ENCODE data around the gene PPP2R2C. TPM values are rescaled to one million over a fixed set of nuclear protein-coding genes. Genes with fewer than 3 reads are reported as not detected.

Gene PPP2R2C
- total and polyA plus RNA-seq, 5 experiments from 2014 or later: not detected

GRCh38 chr4:6381571-6382123 lies 90.8 kb downstream of the PPP2R2C start:
- H3K36me3 Mint-ChIP-seq: no peaks in the 10 kb centered on the region
- H3K4me3 Mint-ChIP-seq: no peak overlapping the region
- H3K9me3 Mint-ChIP-seq: no peaks in the 10 kb centered on the region
- no peak for DNase-seq
- no peak for ATAC-seq
- H3K4me1 Mint-ChIP-seq: peaks cover 0 to 2% (median 0%) of the 10 kb centered on the region in 4 donors
- peaks cover 8 to 69% (median 27%) of the 10 kb centered on the region in 5 donors for H3K27me3 Mint-ChIP-seq
- POLR2A ChIA-PET: no interaction called here
- H3K27ac Mint-ChIP-seq: no peak overlapping the region

DNA sequence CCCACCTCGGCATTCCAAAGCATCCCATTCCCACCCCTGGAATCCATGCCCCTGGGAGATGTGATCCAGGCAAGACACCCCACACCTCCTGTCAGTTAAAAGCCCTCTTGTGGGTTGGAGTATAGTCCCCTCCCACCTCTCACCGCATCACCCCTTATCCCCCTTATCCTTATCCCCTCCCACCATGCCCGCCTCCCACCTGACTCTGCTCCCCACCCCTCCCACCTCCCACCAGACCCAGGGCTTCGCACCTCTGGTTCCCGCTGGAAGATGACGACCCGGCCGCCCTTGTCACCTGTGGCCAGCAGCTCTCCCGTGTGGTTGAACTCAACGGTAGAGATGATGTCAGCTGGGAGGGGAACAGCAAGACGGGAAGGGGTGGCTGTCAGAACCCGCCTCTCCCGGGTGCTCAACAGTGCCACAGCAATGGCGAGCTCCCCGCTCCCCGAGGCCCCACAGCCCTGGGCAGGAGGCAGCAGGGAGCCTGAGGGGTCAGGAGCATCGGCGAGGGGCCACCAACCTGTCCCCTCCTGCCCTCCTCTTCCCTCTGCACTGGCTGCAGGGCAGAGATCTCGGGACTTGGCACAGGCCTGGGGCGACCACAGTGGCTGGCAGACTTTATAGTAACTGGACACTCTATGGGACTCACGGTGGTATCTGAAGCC lies 91.5 kb downstream of the PPP2R2C start:
- Mint-ChIP-seq H3K36me3 (no peaks in the 10 kb centered on the region), H3K4me1 (peaks cover 0 to 2% (median 0%) of the 10 kb centered on the region in 4 donors), H3K9me3 (no peaks in the 10 kb centered on the region), H3K27me3 (peaks cover 7 to 73% (median 29%) of the 10 kb centered on the region in 5 donors), H3K4me3 (no peak overlapping the region), H3K27ac (no peak overlapping the region)
- POLR2A ChIA-PET: no interaction called here
- no peak for ATAC-seq
- DNase-seq: no peak

DNA sequence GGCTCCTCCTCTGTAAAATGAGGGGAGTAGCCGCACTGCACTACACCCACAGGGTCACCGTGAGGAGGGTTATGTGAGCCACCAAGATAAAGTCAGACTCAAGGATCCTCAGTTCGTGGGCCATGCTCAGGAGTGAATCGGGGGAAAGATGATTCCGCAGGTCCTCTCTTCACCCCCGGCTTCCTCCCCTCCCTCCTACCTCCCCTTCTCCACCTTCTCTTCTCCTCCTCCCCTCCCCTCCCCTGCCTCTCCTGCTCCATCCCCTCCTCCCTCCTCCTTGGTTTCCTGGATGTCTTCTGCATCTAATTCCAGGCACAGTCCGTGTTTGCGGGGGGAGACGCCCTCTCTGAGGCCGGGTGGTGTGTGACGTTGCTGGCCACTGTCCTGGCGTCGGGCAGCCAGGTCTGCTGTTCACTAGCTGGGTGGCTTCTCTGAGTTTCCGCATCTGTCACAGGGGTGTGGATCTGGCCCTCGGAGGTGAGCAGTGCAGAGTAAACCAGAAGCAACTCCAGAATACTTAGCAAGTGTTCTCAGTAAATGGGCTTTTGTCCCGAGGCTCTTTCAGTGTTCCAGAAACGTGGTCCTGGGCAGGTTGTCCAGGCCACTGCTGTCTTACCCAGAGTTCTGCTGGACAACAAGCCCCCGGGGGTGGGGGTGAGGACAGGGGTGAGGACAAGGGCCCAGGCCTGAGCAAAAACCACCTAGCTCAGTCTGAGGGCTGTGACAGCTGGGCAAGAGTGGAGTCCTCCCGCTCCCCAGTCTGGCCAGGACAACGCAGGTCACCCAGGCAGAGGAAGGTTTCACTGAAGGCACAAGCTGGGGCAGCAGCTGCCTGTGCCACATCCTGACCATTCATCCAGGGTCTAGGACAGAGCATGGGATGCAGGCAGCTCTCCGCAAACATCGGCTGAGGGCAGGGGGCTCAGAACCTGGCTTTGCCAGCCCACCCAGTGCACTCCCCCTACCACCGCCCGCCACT lies 92.4 kb downstream of the PPP2R2C start:
- Mint-ChIP-seq H3K4me3 (no peak overlapping the region), H3K4me1 (peaks cover 0 to 2% (median 0%) of the 10 kb centered on the region in 4 donors)
- POLR2A ChIA-PET: no interaction called here

DNA sequence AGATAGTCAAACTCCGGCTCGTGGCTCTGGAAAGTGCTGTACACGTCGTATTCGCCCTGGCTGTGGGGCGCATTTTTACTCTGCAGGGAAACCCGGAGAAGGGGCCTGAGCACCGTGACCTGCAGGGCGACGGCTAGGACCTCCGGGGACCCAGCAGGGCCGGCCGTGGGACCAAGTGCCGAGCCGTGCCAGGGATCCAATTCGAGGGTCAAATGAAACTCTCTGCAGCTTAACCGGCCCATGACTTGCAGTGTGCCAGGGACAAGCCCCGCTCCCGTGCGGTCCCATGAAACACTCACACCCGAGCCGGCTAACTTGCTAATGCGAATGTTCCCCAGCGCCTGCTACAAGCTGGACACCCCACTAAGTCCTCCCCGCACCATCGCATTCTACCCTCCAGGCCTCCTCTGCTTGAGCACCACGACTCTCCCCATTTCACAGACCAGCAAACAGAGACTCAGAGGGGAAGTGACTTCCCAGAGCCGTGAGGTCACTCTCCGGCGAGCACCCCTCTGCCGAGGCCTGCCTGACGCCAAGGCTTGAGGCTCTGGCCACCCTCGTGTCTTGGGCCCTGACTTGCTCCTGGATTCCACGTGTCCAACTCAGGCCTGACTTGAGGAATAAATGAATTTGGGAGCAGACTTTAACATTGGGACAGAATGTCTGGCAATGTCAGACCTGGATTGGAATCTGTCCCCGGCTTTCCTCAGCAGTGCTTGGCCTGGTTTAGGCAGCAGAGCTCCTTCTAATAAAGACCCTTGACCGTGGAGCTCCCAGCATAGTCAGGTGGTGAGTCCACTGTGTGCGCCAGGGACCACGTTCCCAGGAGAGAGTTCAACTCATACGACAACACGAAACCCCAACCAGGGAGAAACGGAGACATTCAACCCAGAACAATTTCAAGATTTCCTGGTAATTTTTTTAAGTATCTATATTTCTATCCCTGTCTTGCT lies 93.6 kb downstream of the PPP2R2C start:
- H3K4me3 Mint-ChIP-seq: no peak overlapping the region
- ATAC-seq (no peak), DNase-seq (no peak)
- POLR2A ChIA-PET: no interaction called here
- peaks cover 0 to 2% (median 0%) of the 10 kb centered on the region in 4 donors for H3K4me1 Mint-ChIP-seq
- no peaks in the 10 kb centered on the region for H3K9me3 Mint-ChIP-seq
- H3K27me3 Mint-ChIP-seq: peaks cover 2 to 59% (median 24%) of the 10 kb centered on the region in 5 donors
- H3K27ac Mint-ChIP-seq: no peak overlapping the region
- H3K36me3 Mint-ChIP-seq: no peaks in the 10 kb centered on the region

More for the DNA sequence above, 92.4 kb downstream of the PPP2R2C start:
- Mint-ChIP-seq H3K9me3 (no peaks in the 10 kb centered on the region), H3K36me3 (no peaks in the 10 kb centered on the region), H3K27ac (peak overlapping the region in 1 of 10 donors; percentile 59), H3K27me3 (peaks cover 6 to 72% (median 29%) of the 10 kb centered on the region in 5 donors)
- no peak for DNase-seq
- no peak for ATAC-seq

GRCh38 chr4:6377626-6378492 lies 94.6 kb downstream of the PPP2R2C start:
- Mint-ChIP-seq H3K9me3 (no peaks in the 10 kb centered on the region), H3K4me3 (no peak overlapping the region), H3K27ac (no peak overlapping the region), H3K27me3 (peaks cover 2 to 50% (median 17%) of the 10 kb centered on the region in 5 donors), H3K4me1 (peaks cover 0 to 2% (median 0%) of the 10 kb centered on the region in 4 donors), H3K36me3 (no peaks in the 10 kb centered on the region)
- POLR2A ChIA-PET: no interaction called here
- ATAC-seq (no peak), DNase-seq (no peak)

DNA sequence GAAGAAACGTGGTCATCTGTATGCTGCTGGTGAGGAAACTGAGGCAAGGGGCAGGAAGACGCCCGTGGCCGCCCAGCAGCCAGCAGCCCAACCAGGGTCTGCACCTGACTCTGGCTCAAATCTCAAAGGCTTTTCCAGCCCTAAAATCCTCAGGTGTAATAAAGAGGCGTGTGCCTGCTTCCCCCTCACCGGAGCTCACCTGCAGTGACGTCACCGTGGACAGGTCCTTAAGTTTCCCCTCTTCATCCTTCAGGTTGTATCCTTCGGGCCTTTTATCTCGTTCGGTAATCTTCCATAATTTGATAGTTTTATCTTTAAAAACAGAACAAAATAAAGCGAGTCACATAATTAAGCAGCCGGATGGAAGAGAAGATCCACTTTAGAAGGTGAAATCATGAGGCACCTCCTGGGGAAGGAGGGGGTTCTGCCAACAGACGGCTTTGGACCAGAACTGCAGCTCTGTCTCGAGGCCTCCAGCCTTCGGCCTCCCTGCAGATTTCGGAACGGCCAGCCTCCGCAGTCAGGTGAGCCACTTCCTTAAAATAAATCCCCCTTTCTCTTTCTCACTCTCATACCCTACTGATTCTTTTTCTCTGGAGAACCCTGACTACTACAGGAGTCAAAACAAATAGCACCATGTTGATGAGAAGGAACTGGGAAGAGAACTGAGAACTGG lies 96.7 kb downstream of the PPP2R2C start:
- ATAC-seq (no peak), DNase-seq (no peak)
- no peak overlapping the region for H3K27ac Mint-ChIP-seq
- no peaks in the 10 kb centered on the region for H3K36me3 Mint-ChIP-seq
- H3K4me1 Mint-ChIP-seq: peaks cover 0 to 2% (median 0%) of the 10 kb centered on the region in 4 donors
- H3K9me3 Mint-ChIP-seq: no peaks in the 10 kb centered on the region
- no peak overlapping the region for H3K4me3 Mint-ChIP-seq
- POLR2A ChIA-PET: no interaction called here
- peaks cover 2 to 32% (median 8%) of the 10 kb centered on the region in 5 donors for H3K27me3 Mint-ChIP-seq

DNA sequence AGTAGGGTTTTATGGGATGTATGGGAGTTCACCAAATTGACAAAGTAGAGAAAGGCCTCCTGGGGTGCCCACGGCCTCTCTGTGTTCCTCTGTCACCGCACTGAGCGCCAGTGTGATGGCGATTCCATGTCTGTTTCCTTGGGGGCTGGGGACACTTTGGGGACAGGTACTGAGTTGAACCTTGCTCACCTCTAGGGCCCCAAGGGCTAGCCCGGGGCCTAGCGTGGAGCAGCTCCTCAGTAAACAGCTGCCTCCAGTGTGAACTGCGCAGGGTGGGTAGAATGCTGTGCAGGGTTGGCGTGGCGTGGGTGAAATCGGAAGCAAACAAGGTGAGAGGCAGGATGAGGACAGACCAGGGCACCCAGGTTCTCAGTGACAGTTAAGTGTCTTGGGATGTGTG lies 97.8 kb downstream of the PPP2R2C start:
- ATAC-seq (no peak), DNase-seq (no peak)
- Mint-ChIP-seq H3K4me3 (no peak overlapping the region), H3K9me3 (no peaks in the 10 kb centered on the region), H3K36me3 (no peaks in the 10 kb centered on the region), H3K27ac (no peak overlapping the region), H3K4me1 (no peaks in the 10 kb centered on the region), H3K27me3 (peaks cover 0 to 21% (median 5%) of the 10 kb centered on the region in 5 donors)
- POLR2A ChIA-PET: no interaction called here

GRCh38 chr4:6373541-6374410 lies 98.6 kb downstream of the PPP2R2C start:
- Mint-ChIP-seq H3K4me1 (no peaks in the 10 kb centered on the region), H3K9me3 (no peaks in the 10 kb centered on the region), H3K4me3 (no peak overlapping the region), H3K27ac (no peak overlapping the region), H3K36me3 (no peaks in the 10 kb centered on the region), H3K27me3 (peaks cover under 1 to 18% (median 1%) of the 10 kb centered on the region in 5 donors)
- POLR2A ChIA-PET: no interaction called here
- ATAC-seq (no peak), DNase-seq (no peak)

GRCh38 chr4:6372649-6373525 lies 99.5 kb downstream of the PPP2R2C start:
- H3K27me3 Mint-ChIP-seq: peaks cover 0 to 24% (median 8%) of the 10 kb centered on the region in 5 donors
- no peak for ATAC-seq

DNA sequence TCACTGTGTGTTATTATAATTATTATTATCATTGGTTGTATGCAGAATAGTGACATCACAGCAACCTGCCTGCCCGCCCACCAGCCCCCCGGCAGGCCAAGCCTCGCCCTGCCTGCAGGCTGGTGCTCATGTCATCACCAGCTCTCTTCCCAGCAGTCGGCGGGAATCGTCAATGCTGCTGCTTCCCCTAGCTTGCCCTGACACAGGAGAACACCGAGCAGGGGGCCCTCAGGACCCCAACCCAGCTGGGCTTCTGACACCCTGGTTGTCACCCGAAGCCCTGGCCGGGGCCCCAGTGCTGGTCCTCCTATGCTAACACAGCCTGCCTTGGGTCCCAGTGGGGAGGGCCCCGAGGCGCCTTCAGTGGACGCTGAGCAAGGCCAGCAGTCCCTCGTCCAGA lies 100.6 kb downstream of the PPP2R2C start:
- no peaks in the 10 kb centered on the region for H3K36me3 Mint-ChIP-seq
- no peaks in the 10 kb centered on the region for H3K9me3 Mint-ChIP-seq
- H3K27ac Mint-ChIP-seq: no peak overlapping the region
- no peaks in the 10 kb centered on the region for H3K4me1 Mint-ChIP-seq
- DNase-seq: no peak
- POLR2A ChIA-PET: no interaction called here
- ATAC-seq: no peak
- H3K27me3 Mint-ChIP-seq: peaks cover 0 to 24% (median 11%) of the 10 kb centered on the region in 5 donors
- no peak overlapping the region for H3K4me3 Mint-ChIP-seq

More at GRCh38 chr4:6372649-6373525, 99.5 kb downstream of the PPP2R2C start:
- Mint-ChIP-seq H3K4me1 (no peaks in the 10 kb centered on the region), H3K4me3 (no peak overlapping the region), H3K36me3 (no peaks in the 10 kb centered on the region), H3K9me3 (no peaks in the 10 kb centered on the region), H3K27ac (no peak overlapping the region)
- POLR2A ChIA-PET: no interaction called here
- peak in 2 of 10 donors; percentile 8 to 9 for DNase-seq

Measured in naive thymus-derived CD8-positive, alpha-beta T cell (primary cell).